GM21447 (cell line): ENCODE data around the gene NISCH.

ENCODE experiments used
- ATAC-seq: cut with Tn5 transposase; IDR thresholded peaks from one replicate; pipeline ENCODE4 v1.9.1; 2021; ENCODE audit not compliant: unreplicated experiment

The NISCH gene

DNA sequence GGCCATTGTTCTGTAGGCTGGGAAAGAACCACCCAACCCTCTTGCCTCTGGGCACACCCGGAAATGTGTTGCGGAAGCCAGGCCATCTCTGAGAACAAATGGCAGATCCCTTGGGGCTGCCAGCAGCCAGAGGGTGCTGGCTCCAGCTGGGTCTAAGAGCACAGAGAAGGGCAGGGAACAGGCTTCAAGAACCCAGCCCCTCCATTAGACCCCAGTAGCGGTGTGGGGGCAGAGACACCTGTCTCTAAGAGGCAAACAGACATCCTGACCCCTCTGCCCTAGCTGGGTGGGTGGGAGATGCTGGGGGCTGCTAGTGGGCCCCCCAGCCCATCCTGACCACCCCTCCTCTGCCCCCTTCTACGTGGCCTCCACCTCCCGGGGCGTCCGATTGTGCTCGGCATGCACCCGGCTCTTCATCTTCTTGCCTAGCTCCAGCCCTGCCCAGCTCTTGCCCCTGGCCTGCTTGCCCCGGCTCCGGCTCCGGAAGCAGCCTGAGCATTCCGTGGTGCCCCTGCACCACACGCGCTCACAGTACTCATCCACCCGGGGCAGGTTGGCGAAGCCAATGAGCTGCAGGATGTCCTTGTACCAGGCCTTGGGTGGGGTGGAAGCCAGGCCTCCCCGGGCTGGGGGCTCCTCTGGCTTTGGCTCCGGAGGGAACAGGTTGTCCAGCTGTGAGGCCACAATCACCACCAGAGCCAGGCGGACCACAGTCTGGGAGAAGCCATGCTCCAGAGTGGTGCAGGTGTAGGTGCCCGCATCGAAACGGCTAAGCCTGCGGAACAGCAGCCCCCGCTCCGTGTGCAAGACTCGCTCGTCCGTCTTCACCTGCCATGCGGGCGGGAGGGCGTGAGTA is 19.9 kb upstream of the NISCH start:
- ATAC-seq = no peak

- no peak for ATAC-seq
These were observed 18.8 kb upstream of the NISCH start for GRCh38 chr3:52436500-52437149.

DNA sequence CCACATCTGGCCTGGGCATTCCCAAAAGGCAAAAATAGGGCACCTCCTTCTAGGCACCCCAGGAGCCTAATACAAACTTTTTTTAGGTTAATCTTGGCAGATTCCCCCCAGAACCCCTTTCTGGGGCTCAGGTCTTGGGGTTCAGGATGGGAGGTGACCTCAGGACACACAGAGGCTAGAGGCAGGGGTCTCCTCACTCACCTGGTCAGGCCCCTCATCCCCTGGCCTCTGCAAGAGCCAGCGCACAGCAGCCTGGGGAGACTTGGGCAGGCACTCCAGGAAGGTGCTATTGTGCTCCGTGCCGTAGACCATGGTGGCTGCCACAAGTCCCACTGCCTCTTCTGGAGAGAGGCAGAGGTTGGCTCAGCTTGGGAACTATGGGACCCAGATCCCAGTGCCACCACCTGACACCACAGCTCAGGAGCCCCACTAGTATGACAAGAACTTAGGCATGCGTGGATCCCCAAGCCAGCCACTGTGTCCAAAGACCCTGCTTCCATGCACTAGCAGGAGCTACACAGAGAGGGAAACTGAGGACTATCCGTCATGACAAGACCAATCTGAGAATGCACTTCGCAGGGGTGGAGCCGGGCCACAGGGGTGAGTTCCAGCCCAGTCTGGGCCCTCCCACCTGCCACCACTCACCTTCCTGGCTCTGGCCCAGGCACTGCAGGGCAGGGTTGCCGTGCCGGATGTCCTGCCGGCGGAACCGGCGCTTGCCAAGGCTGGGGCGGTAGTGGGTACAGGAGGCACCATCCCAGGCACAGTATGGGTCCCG is 17.9 kb upstream of the NISCH start:
- ATAC-seq = no peak

DNA sequence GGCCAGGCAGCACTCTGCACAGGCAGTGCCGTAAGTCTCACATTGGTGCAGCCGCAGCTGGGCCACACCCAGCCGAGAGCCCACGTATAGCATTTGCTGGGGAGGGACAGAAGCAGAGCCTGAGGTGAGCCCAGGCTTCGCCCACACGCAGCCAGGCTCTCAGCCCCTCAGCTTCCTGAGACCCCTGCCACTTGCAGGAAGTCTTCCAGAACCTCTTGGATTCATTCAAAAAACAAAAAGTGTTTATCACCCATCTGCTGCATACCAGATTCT is 17.4 kb upstream of the NISCH start:
- no peak for ATAC-seq

- ATAC-seq = no peak
These were observed 16.6 kb upstream of the NISCH start for GRCh38 chr3:52438579-52439425.

GRCh38 chr3:52439426-52440248 is 15.8 kb upstream of the NISCH start:
- no peak for ATAC-seq

DNA sequence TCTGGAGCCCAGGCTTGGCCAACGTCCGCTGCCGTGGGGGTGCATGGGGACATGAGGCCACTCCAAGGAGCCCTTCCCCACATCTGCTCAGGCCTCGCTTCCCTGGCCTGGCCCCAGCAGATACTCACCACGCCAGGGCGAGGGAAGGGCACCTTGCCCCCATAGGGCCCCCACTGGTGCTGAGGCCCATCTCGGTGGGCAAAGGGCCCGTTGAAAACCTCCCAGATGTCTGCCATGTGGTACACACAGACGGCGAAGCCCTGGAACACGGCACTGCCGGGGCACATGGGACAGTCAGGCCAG is 15.2 kb upstream of the NISCH start:
- no peak for ATAC-seq

DNA sequence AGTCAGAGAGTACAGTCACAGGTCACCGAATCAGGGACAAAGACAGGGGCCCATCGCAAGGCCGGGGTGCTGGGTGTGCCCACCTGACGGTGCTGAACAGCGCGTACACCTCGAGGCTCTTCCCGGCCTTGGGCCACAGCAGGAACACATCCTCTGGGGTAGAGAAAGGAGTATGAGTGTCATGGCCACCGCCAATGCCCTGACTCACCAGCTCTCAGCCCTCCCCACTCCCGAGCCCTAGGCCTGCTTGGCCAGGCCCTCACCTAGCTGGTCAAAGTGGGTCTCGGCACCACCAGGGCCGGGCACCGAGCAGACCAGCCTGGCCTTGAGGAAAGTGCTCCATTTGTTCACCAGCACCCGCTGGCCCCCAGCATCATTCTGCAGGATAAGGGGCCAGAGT is 14.7 kb upstream of the NISCH start:
- no peak for ATAC-seq

DNA sequence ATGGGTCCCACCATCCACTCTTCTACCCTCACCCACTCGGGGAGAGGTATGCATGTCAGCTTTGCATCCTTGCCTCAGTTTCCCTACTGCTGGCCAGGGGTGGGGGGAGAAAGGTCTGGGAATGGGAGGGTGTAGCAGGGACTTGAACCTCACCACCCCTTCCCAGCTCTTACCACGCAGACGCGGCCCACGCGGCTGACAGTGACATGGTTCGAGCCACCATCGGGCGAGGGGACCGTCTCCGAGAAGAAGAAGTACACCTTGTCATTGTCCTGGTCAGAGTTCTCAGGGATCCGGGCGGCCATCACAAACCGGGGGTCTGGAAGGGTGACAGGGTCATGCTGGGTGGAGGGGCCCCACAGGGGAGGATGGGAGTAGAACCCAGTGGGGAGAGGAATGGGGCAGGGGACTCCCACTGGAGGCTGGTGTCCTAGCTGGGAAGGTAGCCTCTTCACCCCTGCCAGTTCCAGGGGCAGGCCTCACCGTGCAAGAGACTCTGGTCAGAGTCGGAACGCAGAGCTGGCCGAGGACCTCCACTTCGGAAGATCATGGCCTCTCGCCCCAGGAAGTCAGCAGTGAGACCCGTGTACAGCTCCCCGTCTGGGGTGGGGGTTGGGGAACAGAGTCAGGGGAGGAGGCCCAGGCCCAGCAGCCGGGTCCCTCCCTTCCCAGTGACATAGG is 14.2 kb upstream of the NISCH start:
- ATAC-seq = no peak

- no peak for ATAC-seq
These were observed 13.6 kb upstream of the NISCH start for GRCh38 chr3:52441772-52442332.

GRCh38 chr3:52442409-52443267 is 12.8 kb upstream of the NISCH start:
- no peak for ATAC-seq

DNA sequence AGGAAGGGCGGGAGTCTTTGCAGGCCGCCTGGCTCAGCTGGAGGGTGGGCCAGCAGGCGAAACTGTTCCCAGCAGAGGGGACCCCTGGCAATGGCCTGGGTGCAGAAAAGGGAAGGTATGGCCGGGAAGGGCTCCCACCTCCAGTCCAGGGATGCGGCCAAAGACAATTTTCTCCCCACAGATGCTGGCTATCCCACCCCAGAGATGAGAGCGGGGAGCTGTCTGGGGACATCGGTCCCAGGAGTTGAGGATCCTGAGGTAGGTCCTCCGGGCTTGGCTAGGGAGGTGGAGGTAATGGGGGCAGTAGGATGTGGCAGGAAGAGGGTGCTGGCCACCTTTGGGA is 12.2 kb upstream of the NISCH start:
- ATAC-seq = no peak

GRCh38 chr3:52443791-52444687 is 11.4 kb upstream of the NISCH start:
- no peak for ATAC-seq

DNA sequence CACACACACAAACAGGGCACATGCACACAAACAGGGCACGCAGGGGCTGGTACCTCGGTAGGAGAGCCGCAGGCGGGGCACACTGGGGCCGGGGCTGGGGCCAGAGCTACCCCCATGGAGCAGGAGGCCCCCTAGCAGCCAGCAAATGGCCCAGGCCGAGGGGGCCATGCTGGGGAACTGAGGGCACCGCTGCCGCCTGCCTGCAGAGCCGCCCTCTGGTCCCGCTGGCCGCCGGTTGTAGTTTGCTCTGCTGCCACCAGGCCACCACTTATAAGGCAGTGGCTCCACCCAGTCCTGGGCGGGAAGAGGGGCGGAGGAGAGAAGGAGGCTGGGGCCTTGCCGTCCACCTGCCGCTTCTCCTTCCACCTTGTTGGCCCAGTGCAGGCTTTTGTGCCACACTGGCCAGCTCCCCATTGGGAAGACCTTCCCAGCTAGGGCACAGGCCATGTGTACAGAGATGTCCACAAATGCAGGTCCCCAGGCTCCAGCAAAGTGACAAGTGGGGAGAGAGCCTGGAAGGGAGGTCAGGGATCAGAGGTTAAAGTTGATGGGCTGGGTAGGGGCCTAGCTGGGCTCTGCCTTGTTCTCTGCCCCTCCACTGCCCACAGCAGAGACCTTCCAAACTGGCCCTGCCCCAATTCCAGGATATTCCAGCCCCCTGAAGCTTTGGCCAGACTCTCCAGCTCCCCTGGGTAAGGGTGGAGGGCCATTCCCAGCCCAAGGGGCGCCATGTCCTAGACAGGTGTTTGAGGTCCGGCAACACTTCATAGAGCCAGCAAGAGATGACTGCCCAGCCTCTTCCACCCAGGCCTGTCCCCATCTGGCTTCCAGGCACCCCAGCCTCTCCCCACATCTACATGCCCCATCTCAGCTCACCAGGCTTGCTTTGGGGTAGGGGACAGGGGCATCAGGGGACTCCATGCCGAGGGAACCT is 10.3 kb upstream of the NISCH start, which contains the start of gene SEMA3G:
SEMA3G (minus strand) TSS at position 244 of the 934 bp plus-strand sequence; CDS start at position 168, 76 bp downstream.
- peak; percentile 88 for ATAC-seq

GRCh38 chr3:52446042-52446441 is 9.4 kb upstream of the NISCH start:
- no peak for ATAC-seq
